Adrenal gland (tissue), 5 donors: ENCODE measurements around the gene RAB21.

Experiments used
- CTCF ChIP-seq, 6 experiments: fragments of 450-650 bp in 4 of 6; fragments of 200-600 bp in 2 of 6; sonication (generic) in 1 of 6; IDR thresholded peaks; 1 replicate in 5 of 6; 2 replicates in 1 of 6; pipeline versions ENCODE4 v1.5.1 to v1.8.0; 2016 to 2021; ENCODE audit warnings: antibody characterized with exemption in 6 of 6, mild to moderate bottlenecking in 2 of 6, moderate library complexity in 1 of 6
- POLR2A ChIP-seq, 2 donors: fragments of 450-650 bp; IDR thresholded peaks; one replicate each; pipeline ENCODE4 v1.6.1; 2017; ENCODE audit warnings: antibody characterized with exemption in 2 of 2, mild to moderate bottlenecking in 2 of 2, moderate library complexity in 1 of 2
- donor health status: DM: no; HTN: no; CAD: no.

- TF ChIP-seq CTCF (IDR thresholded peaks at IDR 0.05): no peak
- TF ChIP-seq POLR2A (IDR thresholded peaks at IDR 0.05): no peak
Observed at GRCh38 chr12:71791473-71792150, 36.9 kb downstream of the RAB21 start.
